Activated CD4-positive, alpha-beta T cell treated with anti-CD3 and anti-CD28 coated beads, Interleukin-2, Interleukin-6, amounts not matched to agents 100 ng/mL and 50 ng/mL, durations not matched to agents 16 hours and 8 hours (primary cell): ENCODE measurements around the gene TMPRSS6.

ENCODE experiments used
- DNase-seq: peaks from one replicate; pipeline ENCODE4 v3.0.0-alpha.2; 2020

The TMPRSS6 gene

DNA sequence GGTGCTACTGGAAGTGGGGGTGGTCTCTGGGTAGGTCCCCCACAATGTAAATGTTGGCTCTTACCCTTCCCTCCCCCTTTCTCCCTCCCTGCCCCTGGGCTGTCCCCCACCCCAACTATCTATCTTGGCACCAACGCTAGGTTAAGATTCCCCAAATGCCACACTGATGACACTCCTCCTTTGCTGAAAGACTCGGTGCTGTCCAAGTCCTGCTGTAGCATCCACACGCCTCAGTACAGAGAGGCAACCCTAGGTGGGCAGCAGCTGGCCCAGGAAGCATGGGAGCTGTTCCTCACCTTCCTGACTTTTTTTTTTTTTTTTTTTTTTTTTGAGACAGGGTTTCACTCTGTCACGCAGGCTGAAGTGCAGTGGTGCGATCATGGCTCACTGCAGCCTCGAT is 61.4 kb downstream of the TMPRSS6 start:
- DNase-seq = no peak

DNA sequence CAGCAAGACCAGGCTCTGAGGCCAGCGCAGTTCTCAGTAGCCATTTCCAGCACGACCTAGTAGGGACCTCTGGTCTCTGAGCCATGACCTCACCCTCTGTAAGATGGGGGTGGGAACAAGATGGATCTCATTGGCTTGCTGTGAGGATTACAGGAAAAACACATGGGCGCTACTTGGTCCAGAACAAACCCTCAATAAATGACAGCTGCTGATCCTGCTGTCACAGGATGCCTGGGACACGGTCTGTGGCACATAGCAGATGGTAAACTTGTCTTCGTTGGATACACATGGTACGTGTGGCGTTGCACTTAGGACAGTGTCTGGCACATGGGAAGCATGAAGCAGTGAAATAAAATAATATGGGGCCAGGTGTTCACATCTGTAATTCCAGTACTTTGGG is 62.5 kb downstream of the TMPRSS6 start:
- no peak for DNase-seq

DNA sequence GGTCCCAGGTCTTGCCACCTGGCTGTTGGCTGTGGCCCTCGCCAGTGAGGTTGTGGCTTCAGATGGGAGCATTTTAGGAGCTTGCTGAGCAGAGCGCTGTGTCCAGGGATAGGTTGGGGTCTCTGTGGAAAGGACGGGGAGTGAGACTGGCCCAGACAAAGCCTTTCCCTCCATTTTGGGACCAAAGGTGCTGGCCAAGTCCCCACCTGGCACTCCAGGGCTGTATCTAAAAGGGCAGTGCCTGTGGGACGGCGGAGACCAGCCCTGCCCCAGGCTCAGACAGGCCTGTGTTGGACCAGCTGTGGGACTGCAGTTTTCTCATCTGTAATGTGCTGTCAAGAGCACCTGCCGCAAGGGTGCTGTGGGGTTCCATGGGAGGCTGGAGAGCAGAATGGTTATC is 62.9 kb downstream of the TMPRSS6 start:
- DNase-seq = no peak

DNA sequence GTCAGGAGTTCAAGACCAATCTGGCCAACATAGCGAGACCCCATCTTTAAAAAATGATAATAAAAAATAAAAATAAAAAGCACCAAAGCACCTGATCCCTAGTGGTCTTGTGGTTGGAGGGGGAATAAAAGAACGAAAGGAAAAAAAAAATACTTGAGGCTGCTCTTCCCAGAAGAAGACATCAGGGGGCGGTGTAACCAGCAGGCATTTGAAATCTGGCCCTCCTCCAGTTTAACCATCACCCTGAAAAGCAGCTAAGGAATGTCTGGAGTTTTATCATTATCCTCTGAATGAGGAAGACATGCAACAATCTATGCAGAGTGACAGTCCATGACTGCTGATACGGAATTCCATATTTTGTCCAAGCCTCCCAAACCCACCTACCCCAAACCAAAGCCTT is 63.6 kb downstream of the TMPRSS6 start:
- DNase-seq = peak; percentile 23

- DNase-seq = no peak
These were observed 64.6 kb downstream of the TMPRSS6 start for GRCh38 chr22:37044634-37045625.

- peak; percentile 73 for DNase-seq
These were observed 65.5 kb downstream of the TMPRSS6 start for GRCh38 chr22:37043828-37044538.

DNA sequence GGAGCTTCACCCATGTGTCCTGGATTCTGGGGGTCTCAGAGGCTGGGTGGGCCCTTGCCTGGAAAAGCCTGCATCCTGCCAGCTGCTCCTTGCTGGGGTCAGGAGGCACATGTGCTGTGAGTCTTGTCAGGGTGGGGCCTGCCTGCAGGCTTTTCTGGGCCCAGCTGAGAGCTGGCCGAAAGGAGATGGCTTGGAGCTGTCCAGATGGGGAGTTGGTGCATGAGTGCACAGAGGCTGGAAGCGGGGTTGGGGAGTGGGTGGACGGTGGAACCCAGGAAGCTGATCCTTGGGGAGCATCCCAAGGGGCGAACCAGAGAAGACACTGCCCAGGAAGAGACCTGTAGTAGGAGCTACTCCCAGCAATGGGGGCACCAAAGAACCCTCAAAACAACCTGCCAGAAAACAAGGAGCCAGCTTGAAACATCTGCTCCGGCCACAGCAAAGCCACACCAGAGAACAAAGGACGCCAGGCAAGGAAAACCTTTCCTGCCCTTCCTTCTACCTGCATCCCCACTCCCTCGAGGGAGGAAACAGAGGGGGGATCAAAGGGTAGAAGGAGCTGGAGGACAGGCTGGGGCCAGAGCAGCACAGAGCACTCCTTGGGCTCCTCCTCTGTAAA is 66.2 kb downstream of the TMPRSS6 start:
- DNase-seq = no peak

- DNase-seq = no peak
These were observed 70.0 kb downstream of the TMPRSS6 start for GRCh38 chr22:37039466-37039865.

- no peak for DNase-seq
These were observed 71.8 kb downstream of the TMPRSS6 start for GRCh38 chr22:37037669-37038068.

DNA sequence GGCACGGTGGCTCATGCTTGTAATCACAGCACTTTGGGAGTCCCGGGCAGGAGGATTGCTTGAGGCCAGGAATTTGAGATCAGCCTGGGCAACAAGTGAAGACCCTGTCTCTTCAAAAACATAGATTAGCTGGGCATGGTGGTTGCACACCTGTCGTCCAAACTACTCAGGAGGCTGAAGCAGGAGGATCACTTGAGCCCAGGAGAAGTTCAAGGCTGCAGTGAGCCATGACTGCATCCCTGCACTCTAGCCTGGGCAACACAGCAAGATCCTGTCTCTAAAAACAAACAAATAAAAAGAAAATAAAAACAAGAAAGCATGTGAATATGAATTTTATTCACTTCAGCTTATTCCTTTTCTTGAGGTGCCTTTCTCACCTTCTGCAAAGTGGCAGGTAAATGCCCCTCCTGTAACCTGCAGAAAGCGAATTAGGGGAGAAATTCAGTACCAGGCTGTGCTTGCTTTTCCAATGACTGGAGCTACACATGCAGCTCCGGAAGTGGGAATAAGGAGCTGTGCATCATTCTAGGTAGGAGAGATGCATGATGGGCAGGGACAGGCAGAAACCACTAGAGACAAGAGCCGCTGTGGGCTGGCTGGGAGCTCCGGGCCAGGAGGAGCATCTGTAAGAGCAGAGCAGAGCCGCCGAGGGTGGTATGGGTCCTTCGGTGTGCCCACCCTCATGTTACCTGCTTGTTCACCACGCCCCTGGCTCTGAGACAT is 72.7 kb downstream of the TMPRSS6 start:
- DNase-seq = no peak

GRCh38 chr22:37033605-37034430 is 75.7 kb downstream of the TMPRSS6 start:
- no peak for DNase-seq

GRCh38 chr22:37032535-37033460 is 76.7 kb downstream of the TMPRSS6 start:
- no peak for DNase-seq

- DNase-seq = no peak
These were observed 77.4 kb downstream of the TMPRSS6 start for GRCh38 chr22:37032134-37032534.

DNA sequence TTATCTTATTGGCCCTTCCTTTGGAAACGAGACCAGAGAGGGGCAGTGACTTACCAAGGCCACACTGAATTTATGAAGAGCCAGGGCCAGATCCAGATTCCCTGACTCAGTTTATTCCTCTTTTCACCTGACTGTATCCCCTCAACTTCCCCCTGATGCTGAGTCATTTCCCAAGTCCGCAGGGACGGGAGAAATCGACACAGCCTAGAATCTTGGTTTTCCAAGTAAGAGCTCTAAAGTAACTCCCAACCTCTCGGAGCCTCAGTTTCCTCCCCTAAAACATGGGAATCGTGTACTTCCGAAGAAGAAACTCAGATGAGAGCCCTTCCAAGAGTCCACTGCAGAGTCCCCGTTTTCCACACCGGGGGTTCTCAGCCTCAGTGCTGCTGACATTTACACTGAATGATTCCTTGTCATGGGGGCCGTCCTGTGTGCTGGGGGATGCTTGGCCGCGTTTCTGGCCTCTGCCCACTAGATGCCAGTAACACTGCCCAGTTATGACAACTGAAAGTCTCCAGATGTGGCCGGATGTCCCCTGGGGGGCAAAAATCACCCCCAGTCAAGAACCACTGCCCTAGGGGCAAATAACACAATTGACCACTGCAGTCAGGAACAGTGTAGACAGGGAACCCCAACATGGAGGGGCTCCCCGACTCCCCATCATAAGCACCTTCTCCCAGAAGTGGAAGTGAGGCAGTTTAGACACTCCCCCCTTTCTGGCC is 78.8 kb downstream of the TMPRSS6 start:
- DNase-seq = no peak

DNA sequence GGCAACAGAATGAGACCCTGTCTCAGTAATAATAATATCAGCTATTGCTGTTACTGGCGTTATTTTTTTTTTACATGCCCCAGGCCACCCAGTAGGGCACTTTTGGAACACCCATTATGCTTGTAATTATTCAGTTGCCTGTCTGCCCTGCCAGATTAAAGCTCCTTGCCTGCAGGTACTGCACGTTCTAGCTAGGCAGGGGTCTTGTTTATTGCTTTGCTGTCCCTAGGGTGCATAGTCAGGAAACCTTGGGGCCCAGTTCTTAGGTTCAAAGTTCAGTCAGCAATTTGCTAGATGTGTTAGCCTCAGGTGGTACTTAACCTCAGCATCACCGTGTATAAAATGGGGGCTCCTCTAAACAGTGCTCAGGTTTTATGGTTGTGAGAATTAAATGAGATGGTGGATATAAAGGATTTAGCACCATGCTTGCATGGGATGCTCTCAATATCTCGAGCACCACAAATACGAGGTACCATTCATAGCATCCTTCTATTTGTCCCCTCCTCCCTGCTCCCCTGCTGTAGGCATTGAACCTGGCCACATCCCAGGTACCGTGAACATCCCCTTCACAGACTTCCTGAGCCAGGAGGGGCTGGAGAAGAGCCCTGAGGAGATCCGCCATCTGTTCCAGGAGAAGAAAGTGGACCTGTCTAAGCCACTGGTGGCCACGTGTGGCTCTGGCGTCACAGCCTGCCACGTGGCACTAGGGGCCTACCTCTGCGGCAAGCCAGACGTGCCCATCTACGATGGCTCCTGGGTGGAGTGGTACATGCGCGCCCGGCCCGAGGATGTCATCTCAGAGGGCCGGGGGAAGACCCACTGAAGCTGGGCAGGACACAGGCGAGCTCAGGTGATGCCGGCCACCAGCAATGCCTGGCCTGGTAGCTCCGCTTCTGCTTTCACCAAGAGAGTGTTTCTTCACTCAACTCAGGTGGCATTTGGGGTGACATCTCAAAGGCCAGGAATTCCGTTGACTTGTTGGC is 80.5 kb downstream of the TMPRSS6 start:
- no peak for DNase-seq

DNA sequence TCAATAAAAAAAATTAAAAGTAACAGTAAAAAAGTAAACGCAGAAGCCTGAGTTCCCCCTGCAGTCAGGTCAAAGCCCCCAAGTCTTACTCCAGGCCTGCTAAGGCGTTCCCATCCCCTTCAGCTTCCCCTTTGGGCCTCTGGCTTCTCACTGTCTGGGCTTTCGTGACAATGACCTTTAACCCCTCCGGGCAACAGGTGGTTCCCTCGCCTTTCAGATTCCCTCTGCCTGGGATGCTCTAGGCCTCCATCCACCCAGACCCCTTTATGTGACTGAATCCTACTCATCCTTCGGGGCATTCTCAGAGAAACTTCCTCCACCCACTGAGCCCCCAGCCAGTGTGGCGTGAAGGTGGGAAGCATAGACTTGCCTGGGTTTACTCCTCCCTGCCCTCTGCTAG is 82.0 kb downstream of the TMPRSS6 start:
- DNase-seq = no peak

DNA sequence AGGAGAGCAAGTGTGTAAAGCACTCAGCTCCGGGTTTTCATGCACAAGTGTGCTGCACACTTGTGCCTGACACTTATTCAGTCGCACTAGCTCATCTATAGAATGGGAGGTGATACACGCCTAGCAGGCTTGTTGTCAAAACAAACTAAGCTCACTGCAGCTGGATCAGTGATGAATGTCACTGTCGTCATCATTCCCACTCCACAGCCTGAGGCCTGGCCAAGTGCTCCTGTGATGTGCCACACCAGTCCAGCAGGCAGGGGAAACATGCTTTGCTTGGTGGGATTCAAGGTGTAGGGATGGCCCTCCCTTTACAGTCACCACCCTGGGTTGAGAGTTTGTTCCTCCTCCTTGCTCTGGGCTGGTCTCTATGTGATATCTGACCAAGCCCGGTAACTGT is 83.2 kb downstream of the TMPRSS6 start:
- no peak for DNase-seq

DNA sequence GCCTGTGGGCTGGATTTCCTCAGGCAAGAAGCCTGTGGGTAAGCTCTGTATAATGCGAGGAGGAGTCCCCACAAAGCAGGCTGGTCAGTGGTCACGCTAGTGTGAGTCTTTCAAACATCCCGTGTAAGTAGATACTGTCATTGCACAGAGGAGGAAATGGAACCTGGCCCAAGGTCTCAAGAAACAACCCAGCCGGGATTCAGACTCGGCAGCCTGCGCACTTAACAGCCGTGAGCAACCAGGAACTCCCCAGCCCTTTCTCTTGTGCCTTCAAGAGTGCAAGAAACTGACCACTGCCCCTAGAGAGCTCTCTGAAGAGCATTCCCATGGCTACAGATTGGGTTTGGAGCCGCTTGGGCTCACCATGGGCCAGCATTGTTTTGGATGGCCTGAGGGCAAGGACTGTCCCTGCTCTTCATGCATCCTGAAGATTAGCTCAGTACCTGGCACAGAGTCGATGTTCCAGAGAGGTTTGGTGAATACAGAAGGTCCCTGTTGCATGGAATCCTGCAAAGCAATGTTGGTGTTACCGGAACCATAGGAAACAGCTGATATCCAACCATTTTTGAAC is 83.9 kb downstream of the TMPRSS6 start:
- DNase-seq = no peak
